Uterus (tissue), 2 donors: ENCODE measurements around the gene SUPT4H1.

Experiments
- POLR2A ChIP-seq, 2 donors: fragments of 450-650 bp; IDR thresholded peaks; one replicate each; pipeline ENCODE4 v1.6.1; 2016; ENCODE audit warnings: antibody characterized with exemption in 2 of 2, mild to moderate bottlenecking in 1 of 2, moderate library complexity in 1 of 2
- TF ChIP-seq, protein P1 (sequence below), 4 experiments: fragments of 200-600 bp in 2 of 4; fragments of 450-650 bp in 2 of 4; sonication (generic) in 2 of 4; IDR thresholded peaks; one replicate each; pipeline ENCODE4 v1.5.1; 2016 to 2019; ENCODE audit warnings: antibody characterized with exemption in 4 of 4, mild to moderate bottlenecking in 2 of 4, moderate library complexity in 1 of 4

DNA sequence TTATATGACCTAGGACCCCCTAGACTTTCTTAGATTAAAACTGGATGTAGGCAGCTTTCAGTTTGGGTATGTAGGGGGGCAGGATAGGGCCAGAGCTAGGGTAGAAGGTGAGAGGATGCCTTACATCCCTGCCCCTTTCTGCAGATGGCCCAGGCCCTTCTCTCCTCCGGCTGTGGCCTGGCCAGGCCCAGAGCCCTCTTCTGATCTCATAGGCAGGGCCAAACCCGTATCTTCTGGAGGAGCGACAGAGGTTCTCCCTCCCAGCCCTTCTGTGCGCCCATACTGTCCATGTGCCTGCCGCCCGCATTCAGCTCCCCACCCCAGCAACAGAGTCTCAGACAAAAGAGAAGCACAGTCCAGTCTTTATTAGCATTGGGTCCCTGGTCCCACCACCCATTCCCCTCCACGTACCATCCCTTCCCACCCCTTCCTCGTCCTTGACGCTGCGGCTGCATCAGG is 21.4 kb downstream of the SUPT4H1 start:
- TF ChIP-seq, protein P1, sequence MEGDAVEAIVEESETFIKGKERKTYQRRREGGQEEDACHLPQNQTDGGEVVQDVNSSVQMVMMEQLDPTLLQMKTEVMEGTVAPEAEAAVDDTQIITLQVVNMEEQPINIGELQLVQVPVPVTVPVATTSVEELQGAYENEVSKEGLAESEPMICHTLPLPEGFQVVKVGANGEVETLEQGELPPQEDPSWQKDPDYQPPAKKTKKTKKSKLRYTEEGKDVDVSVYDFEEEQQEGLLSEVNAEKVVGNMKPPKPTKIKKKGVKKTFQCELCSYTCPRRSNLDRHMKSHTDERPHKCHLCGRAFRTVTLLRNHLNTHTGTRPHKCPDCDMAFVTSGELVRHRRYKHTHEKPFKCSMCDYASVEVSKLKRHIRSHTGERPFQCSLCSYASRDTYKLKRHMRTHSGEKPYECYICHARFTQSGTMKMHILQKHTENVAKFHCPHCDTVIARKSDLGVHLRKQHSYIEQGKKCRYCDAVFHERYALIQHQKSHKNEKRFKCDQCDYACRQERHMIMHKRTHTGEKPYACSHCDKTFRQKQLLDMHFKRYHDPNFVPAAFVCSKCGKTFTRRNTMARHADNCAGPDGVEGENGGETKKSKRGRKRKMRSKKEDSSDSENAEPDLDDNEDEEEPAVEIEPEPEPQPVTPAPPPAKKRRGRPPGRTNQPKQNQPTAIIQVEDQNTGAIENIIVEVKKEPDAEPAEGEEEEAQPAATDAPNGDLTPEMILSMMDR (IDR thresholded peaks at IDR 0.05) = no peak
- no peak for TF ChIP-seq POLR2A (IDR thresholded peaks at IDR 0.05)
